ENCODE measurements around the gene KLHL35. TPM values are rescaled to one million over a fixed set of nuclear protein-coding genes. Genes with fewer than 3 reads are reported as not detected.

The KLHL35 gene
- polyA plus RNA-seq, 3 donors = 0.33 to 0.45 TPM; not detected in 1

DNA sequence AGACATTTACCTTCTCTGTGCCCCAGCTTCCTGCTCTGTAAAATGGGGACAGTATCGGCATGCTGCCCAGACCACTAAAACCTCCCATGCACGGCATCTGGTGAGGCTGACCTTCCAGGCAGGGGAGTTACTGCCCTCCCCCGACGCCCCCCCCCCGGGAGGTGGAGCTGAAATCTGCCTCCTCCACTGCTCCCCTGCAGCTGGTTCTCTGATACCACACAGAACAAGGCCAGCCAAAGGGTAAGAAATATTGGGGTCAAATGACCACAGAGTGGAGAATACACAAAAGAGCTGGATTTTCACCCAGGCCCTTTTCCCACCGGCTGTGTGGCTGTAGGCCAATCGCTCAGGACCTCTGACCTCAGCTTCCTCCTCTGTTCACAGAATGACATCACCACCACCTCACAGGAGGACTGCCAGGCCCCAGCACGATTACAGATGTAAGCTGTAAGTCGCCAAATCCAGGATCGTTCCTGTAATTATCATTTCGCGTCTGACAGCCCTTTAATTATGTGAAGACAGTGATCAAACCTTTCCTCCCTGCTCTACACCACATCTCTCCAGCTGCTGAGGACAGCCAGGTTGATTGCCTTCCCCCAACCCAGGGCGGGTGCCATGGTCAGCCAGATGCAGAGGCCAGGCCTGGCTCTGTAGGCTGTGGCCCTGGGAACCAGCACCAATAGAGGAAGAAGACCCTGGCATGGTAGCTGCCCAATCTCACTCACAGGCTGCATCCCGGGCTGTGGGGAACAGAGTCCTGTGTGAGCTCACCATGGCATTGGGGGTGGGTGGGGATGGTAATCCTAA lies 35.7 kb upstream of the KLHL35 start:
- Histone ChIP-seq H3K27ac (ENCODE audit: low read depth in 1 of 2, low read length in 2 of 2) (no peak overlapping the region), H3K4me3 (replicated peaks in 1 of 3; ENCODE audit: low read depth in 2 of 3, low read length in 3 of 3) (no peak overlapping the region), H4K20me1 (ENCODE audit: insufficient read depth, low read length) (no peaks in the 10 kb centered on the region), H2AFZ (ENCODE audit: insufficient read depth, low read depth, low read length, poor library complexity, severe bottlenecking) (no peak overlapping the region), H3K9ac (ENCODE audit: insufficient read depth, low read length, poor library complexity, severe bottlenecking) (no peak overlapping the region), H3K4me2 (replicated peaks; ENCODE audit: extremely low read depth, low read length, poor library complexity, severe bottlenecking) (no peak overlapping the region), H3K4me1 (ENCODE audit: control insufficient read depth in 1 of 2, insufficient read depth in 2 of 2, low read length in 2 of 2) (no peaks in the 10 kb centered on the region), H3K79me2 (ENCODE audit: insufficient read depth, low read length) (no peaks in the 10 kb centered on the region), H3K9me3 (replicated peaks in 1 of 2; ENCODE audit: control insufficient read depth in 1 of 2, insufficient read depth in 1 of 2, low read length in 2 of 2) (no peaks in the 10 kb centered on the region), H3K27me3 (ENCODE audit: control insufficient read depth in 2 of 2, insufficient read depth in 2 of 2, low read length in 2 of 2) (no peaks in the 10 kb centered on the region), H3K36me3 (replicated peaks in 1 of 2; ENCODE audit: control insufficient read depth in 1 of 2, insufficient read depth in 2 of 2, low read length in 2 of 2) (peaks cover 0 to 13% of the 10 kb centered on the region in 2 donors)
- peaks cover 34 to 36% of the 10 kb centered on the region in 2 donors for H3K36me3 Mint-ChIP-seq
- H3K27ac Mint-ChIP-seq = peak overlapping the region in 1 of 7 donors; percentile 15
- H3K4me1 Mint-ChIP-seq = peaks cover 9% of the 10 kb centered on the region
- H3K9me3 Mint-ChIP-seq = no peaks in the 10 kb centered on the region
- intact Hi-C loops (cut with micrococcal nuclease) = no loop called here
- peaks cover 0 to 4% (median 3%) of the 10 kb centered on the region in 3 donors for H3K27me3 Mint-ChIP-seq (ENCODE audit: low read depth in 3 of 3)
- TF ChIP-seq, protein P1, sequence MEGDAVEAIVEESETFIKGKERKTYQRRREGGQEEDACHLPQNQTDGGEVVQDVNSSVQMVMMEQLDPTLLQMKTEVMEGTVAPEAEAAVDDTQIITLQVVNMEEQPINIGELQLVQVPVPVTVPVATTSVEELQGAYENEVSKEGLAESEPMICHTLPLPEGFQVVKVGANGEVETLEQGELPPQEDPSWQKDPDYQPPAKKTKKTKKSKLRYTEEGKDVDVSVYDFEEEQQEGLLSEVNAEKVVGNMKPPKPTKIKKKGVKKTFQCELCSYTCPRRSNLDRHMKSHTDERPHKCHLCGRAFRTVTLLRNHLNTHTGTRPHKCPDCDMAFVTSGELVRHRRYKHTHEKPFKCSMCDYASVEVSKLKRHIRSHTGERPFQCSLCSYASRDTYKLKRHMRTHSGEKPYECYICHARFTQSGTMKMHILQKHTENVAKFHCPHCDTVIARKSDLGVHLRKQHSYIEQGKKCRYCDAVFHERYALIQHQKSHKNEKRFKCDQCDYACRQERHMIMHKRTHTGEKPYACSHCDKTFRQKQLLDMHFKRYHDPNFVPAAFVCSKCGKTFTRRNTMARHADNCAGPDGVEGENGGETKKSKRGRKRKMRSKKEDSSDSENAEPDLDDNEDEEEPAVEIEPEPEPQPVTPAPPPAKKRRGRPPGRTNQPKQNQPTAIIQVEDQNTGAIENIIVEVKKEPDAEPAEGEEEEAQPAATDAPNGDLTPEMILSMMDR (IDR thresholded peaks at IDR 0.05) = no peak
- no peak overlapping the region for H3K4me3 Mint-ChIP-seq
- WGBS (ENCODE audit: insufficient coverage) = 93% methylated on average over 5 of the region's 14 CpGs
- no peak for DNase-seq

DNA sequence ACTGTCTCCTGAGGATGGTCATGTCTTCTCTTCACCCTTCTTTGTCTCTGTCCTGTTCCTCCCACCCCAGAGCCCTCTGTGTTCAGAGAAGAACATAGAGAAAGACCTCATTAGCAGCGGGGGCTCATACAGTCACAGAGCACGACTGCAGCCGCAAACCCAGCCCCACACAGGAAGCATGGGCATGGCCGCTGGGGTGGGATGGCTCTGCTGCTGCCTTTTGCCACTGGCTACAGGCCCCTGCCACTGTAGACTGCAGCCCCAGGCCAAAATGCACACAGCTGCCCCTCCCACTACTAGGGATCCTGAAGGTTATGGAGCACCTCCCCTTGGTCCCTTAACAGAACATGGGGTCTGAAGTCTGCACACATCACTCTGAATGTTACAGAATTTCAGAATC lies 34.9 kb upstream of the KLHL35 start:
- H3K79me2 ChIP-seq (ENCODE audit: insufficient read depth, low read length) = no peaks in the 10 kb centered on the region
- WGBS (ENCODE audit: insufficient coverage) = 79% methylated on average over 4 of the region's 4 CpGs
- no peaks in the 10 kb centered on the region for H4K20me1 ChIP-seq (ENCODE audit: insufficient read depth, low read length)
- no peaks in the 10 kb centered on the region for H3K9me3 ChIP-seq (replicated peaks in 1 of 2; ENCODE audit: control insufficient read depth in 1 of 2, insufficient read depth in 1 of 2, low read length in 2 of 2)
- no peak overlapping the region for H2AFZ ChIP-seq (ENCODE audit: insufficient read depth, low read depth, low read length, poor library complexity, severe bottlenecking)
- Mint-ChIP-seq H3K9me3 (no peaks in the 10 kb centered on the region), H3K27me3 (ENCODE audit: low read depth in 3 of 3) (peaks cover 0 to 4% (median 3%) of the 10 kb centered on the region in 3 donors), H3K36me3 (peaks cover 32 to 34% of the 10 kb centered on the region in 2 donors), H3K4me3 (no peak overlapping the region), H3K27ac (no peak overlapping the region), H3K4me1 (peaks cover 9% of the 10 kb centered on the region)
- intact Hi-C loops (cut with micrococcal nuclease) = no loop called here
- no peak overlapping the region for H3K27ac ChIP-seq (ENCODE audit: low read depth in 1 of 2, low read length in 2 of 2)
- H3K27me3 ChIP-seq (ENCODE audit: control insufficient read depth in 2 of 2, insufficient read depth in 2 of 2, low read length in 2 of 2) = no peaks in the 10 kb centered on the region
- H3K36me3 ChIP-seq (replicated peaks in 1 of 2; ENCODE audit: control insufficient read depth in 1 of 2, insufficient read depth in 2 of 2, low read length in 2 of 2) = peaks cover 0 to 12% of the 10 kb centered on the region in 2 donors
- no peak overlapping the region for H3K4me2 ChIP-seq (replicated peaks; ENCODE audit: extremely low read depth, low read length, poor library complexity, severe bottlenecking)
- DNase-seq = no peak
- H3K4me3 ChIP-seq (replicated peaks in 1 of 3; ENCODE audit: low read depth in 2 of 3, low read length in 3 of 3) = no peak overlapping the region
- H3K4me1 ChIP-seq (ENCODE audit: control insufficient read depth in 1 of 2, insufficient read depth in 2 of 2, low read length in 2 of 2) = no peaks in the 10 kb centered on the region
- H3K9ac ChIP-seq (ENCODE audit: insufficient read depth, low read length, poor library complexity, severe bottlenecking) = no peak overlapping the region
- TF ChIP-seq, protein P1 (IDR thresholded peaks at IDR 0.05) = no peak

All from CD14-positive monocyte (primary cell).